Motor neuron (in vitro differentiated cells): ENCODE data around the gene CARD8. TPM values are rescaled to one million over a fixed set of nuclear protein-coding genes. Genes with fewer than 3 reads are reported as not detected.

Experiments
- ATAC-seq, 8 experiments: fragments of 200-7000 bp; cut with Tn5 transposase; replicated peaks in 6 of 8; 2 replicates each; pipeline ENCODE4 v1.8.0; 2021; ENCODE audit warnings: mild to moderate bottlenecking in 8 of 8, moderate library complexity in 8 of 8
- H3K27ac ChIP-seq, 2 donors: fragments of 250-450 bp; sonication (Bioruptor Pico); 2 replicates each; pipeline ENCODE4 v1.9.0; 2021; ENCODE audit warnings: antibody characterized with exemption in 2 of 2, mild to moderate bottlenecking in 2 of 2, moderate library complexity in 1 of 2
- H3K4me1 ChIP-seq, 2 donors: fragments of 250-450 bp; sonication (Bioruptor Pico); replicated peaks in 1 of 2; 2 replicates each; pipeline ENCODE4 v1.6.1; 2021; ENCODE audit warnings: antibody characterized with exemption in 2 of 2, mild to moderate bottlenecking in 2 of 2, moderate library complexity in 1 of 2
- H3K4me3 ChIP-seq, 5 donors: fragments of 250-450 bp; sonication (Bioruptor Pico); 2 replicates each; pipeline ENCODE4 v1.9.0; 2021; ENCODE audit warnings: antibody characterized with exemption in 5 of 5, mild to moderate bottlenecking in 5 of 5, moderate library complexity in 4 of 5
- WGBS, 10 experiments: fragments of 450-650 bp; shearing (Covaris generic); methylation state at CpG; one replicate each; pipeline ENCODE4 v1.0.0; 2022; 5-methylcytosine and 5-hydroxymethylcytosine counted together
- in situ Hi-C, 9 experiments: fragments of 400-800 bp; cut with MboI; loops; one replicate each; pipeline ENCODE4 v1.15.0; 2021; ENCODE audit warnings: low sequenced_read_pairs in 9 of 9, low pct_unique_long_range_greater_than_20kb in 2 of 9; ENCODE audit not compliant: unreplicated experiment in 9 of 9
- total RNA-seq, 8 experiments: library from RNA; unstranded; fragments of 300-600 nt; gene quantifications; 2 replicates each; pipeline versions ENCODE4 v1.2.3 to v1.2.4, GENCODE V29; 2022

The CARD8 gene
- total RNA-seq, 8 experiments from 2014 or later: 12.3 to 35.1 (median 16.8) TPM

DNA sequence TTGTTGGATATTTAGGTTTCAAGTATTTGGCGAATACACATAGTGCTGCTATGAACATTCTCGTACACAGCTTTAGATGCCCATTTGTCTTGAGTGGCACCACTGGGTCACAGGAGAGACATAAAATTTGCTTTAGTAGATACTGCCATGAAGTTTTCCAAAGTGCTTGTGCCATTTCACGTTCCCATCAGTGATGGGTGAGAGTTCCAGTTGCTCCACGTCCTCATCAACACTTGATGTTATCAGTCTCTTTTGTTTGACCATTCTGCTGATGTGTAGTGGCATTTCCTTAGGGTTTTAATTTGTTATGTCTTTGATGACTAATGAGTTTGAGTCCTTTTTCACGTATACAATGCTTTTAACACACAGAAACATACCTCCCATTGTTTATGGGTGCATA lies 74.2 kb downstream of the CARD8 start:
- Histone ChIP-seq H3K27ac (no peak overlapping the region), H3K4me3 (no peak overlapping the region), H3K4me1 (no peaks in the 10 kb centered on the region)
- in situ Hi-C loops: no loop called here
- WGBS, 10 experiments: 80 to 100% (median 97%) methylated on average over 1 to 5 of the region's 5 CpGs
- ATAC-seq: no peak

DNA sequence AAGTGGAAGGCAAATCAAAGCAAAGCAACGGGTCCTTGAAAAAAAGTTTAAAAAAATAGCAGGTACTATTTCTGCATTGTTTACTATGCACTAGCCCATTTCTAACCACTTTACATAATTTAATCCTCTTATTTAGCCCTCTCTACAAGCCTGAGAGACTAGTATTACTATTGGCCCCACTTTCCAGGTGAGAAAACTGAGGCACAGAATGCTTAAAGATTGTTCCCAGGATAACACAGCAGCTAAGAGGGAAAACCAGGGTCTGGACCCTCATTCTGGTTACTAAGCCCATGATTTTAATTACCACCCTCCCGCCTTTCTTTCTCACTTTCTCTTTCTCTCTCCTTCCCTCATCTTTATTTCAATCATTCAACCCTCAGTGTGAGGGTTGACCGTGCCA lies 79.5 kb downstream of the CARD8 start:
- in situ Hi-C loops: no loop called here

DNA sequence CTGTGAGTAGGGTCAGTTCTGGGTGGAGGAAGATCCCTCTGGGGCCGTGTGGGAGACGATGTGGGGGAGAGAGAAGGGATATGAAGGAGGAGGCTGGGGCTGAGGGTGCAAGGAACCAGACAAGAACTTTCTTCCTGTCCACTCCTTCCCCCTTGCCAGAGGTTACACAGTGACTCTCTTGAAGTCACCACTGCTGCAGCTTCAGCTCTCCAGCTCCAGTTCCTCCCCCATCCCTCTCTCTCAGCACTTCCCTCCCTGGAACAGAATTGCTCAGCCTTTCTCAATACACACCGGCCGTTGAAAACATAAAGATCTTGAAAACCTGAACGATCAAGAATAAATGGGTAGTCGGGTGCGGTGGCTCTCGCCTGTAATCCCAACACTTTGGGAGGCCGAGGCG lies 80.1 kb downstream of the CARD8 start:
- in situ Hi-C loops: no loop called here
- 90 to 100% (median 100%) methylated on average over 1 to 6 of the region's 10 CpGs; no CpG with 5 or more reads in 5 of the 10 experiments for WGBS, 10 experiments
- Histone ChIP-seq H3K4me3 (no peak overlapping the region), H3K27ac (no peak overlapping the region), H3K4me1 (peaks cover 3% of the 10 kb centered on the region in 2 donors)
- ATAC-seq: no peak

More for the DNA sequence above, 79.5 kb downstream of the CARD8 start:
- no peak for ATAC-seq
- Histone ChIP-seq H3K27ac (no peak overlapping the region), H3K4me1 (peaks cover under 1 to 2% of the 10 kb centered on the region in 2 donors), H3K4me3 (no peak overlapping the region)
- WGBS, 10 experiments: 57 to 100% (median 83%) methylated on average over 1 to 2 of the region's 3 CpGs; no CpG with 5 or more reads in 2 of the 10 experiments

DNA sequence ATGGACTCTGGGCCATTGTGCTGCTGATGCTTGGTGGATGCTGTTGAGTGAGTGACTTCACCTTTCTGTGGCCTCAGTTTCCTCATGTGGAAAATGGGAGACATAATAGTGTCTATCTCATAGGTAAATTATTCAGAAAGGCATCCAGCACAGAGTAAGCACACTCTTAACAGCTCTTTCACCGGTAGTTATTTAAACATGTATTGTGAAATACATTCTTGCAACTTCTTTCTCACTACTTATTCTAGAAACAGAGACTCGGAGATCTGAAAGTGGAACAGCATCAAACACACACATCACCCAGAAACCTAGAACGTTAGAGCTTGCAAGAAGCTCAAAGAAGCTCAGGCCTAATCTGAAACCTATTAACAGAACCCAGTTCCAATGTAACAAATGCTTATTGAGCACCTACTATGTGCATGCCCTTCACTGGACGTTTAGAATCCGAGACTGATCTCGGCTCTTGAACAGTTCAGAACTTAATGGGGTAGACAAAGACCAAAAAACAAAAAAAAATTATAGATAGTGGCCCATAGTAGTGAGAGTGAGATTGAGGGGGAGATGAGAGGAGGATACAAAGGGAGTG lies 81.2 kb downstream of the CARD8 start:
- in situ Hi-C loops: loop anchor here in 3 of 9 experiments (25.0 kb wide), 1 partner anchor 212 kb away; no protein-coding TSS in a partner anchor
- Histone ChIP-seq H3K4me1 (peaks cover 3% of the 10 kb centered on the region in 2 donors), H3K27ac (no peak overlapping the region), H3K4me3 (no peak overlapping the region)
- ATAC-seq: no peak
- WGBS, 10 experiments: 50 to 100% (median 92%) methylated on average over 1 to 6 of the region's 6 CpGs; no CpG with 5 or more reads in 1 of the 10 experiments

DNA sequence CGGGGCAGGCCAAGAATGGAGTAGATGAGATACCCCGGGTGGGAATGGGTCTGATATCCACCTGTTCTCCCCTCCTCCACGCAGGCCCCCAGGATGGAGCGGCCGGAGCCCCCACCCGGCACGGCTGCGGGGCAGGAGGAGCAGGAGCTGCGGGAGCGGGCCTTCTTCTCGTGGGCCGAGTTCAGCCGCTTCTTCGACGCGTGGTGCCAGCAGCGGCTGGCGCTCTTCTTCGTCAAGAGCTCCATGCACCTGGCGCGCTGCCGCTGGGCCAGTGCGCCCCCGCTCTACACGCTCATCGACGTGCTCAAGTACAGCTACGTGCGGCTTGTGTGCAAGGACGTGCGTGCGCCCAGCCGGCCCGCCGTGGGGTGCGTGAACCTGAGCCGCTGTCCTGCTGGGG lies 84.0 kb downstream of the CARD8 start:
- 8 to 92% (median 81%) methylated on average over 1 to 10 of the region's 37 CpGs; no CpG with 5 or more reads in 5 of the 10 experiments for WGBS, 10 experiments
- in situ Hi-C loops: loop anchor here in 3 of 9 experiments (25.0 kb wide), 1 partner anchor 209 kb away; no protein-coding TSS in a partner anchor
- no peak for ATAC-seq
- Histone ChIP-seq H3K4me3 (no peak overlapping the region), H3K4me1 (peaks cover 8% of the 10 kb centered on the region in 2 donors), H3K27ac (no peak overlapping the region)

DNA sequence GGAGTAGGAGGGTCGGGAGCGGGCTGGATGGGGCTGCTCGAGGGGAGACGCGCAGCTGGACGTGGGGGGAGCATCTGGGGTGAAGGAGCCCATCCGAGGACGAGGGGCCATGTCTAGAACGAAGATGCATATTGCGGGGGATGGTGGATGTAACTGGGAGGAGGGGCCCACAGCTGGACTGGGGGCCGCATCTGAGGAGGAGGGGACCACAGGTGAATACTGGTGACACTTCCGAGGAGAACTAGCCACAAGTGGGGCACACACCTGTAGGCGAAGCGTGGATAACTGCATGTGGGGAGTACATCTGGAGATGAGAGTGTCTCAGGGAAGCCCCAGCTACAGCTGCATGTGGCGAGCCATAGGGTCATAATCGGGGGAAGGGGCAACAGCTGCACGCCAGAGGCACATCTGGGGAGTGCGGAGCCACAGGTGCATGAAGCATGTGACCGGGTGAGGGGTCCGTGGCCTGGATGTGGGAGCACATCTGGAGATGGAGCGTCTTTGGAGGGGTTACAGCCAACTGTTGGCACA lies 84.8 kb downstream of the CARD8 start:
- in situ Hi-C loops: loop anchor here in 3 of 9 experiments (25.0 kb wide), 1 partner anchor 209 kb away; no protein-coding TSS in a partner anchor
- peak overlapping the region; percentile 58 to 77 (median 68) for H3K4me3 ChIP-seq
- H3K27ac ChIP-seq: peak overlapping the region; percentile 91 to 94
- 0 to 10% (median 5%) methylated on average over 1 to 2 of the region's 21 CpGs; no CpG with 5 or more reads in 6 of the 10 experiments for WGBS, 10 experiments
- ATAC-seq: peak in 4 of 8 experiments; percentile 1 to 9 (median 3)
- H3K4me1 ChIP-seq: peaks cover 8% of the 10 kb centered on the region in 2 donors

DNA sequence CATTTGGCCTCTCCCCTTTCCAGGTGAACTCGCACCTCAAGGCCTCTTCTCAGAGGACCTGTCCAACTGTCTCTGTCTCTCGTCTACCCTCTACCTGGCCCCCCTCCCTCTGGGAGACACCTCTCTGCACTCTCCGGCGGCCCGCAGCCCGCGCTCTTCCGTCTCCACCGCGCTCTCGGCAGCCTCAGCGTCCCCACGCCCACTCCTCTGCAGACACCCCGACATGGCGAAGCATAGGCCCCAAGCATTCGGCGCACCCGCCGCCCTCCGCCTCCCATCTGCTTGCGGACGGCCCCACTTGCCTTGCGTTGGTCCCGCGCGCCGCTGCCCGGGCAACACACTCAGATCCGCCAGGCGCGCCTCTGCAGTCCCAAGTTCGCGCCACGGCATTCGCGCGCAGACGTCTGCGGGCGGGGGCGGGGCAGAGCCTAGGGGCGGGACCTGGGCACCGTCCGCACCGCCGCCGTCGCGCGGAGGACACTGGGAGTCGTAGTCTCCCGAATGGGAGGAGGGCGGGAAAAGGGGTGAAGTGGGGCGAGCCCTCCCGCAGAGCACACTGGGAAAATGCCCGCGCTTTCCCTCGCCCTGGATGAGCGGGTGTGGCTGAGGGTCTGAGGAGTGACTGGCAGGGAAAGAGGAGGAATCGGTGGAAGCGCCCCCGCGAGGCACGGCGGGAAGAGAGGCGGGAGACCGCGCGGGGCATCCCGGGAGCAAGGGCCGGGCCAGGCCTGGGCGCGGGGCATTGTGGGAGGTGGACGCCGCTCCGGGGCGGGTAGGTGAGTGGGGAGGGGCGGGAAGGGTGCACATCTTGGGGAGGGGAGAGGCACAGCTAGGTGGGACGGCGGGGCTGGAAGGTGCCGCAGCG lies 85.5 kb downstream of the CARD8 start, which contains the start of the genes LIG1 and ZSWIM9:
TSS of gene LIG1 (minus strand) at position 406 of the 865 bp plus-strand sequence. CDS start 4,778 bp downstream, outside the sequence.
TSS of gene ZSWIM9 (plus strand) at position 742 of the 865 bp plus-strand sequence. CDS start 1,123 bp downstream, outside the sequence.
- in situ Hi-C loops: loop anchor here in 3 of 9 experiments (25.0 kb wide), 1 partner anchor 208 kb away; no protein-coding TSS in a partner anchor
- peaks cover 8% of the 10 kb centered on the region in 2 donors for H3K4me1 ChIP-seq
- ATAC-seq: peak; percentile 87 to 94 (median 90)
- peak within 1 kb of the TSS; percentile 58 to 77 (median 68) for H3K4me3 ChIP-seq
- WGBS, 10 experiments: 0% methylated on average over 1 to 2 of the region's 82 CpGs; no CpG with 5 or more reads in 7 of the 10 experiments
- H3K27ac ChIP-seq: peak within 1 kb of the TSS; percentile 91 to 94

DNA sequence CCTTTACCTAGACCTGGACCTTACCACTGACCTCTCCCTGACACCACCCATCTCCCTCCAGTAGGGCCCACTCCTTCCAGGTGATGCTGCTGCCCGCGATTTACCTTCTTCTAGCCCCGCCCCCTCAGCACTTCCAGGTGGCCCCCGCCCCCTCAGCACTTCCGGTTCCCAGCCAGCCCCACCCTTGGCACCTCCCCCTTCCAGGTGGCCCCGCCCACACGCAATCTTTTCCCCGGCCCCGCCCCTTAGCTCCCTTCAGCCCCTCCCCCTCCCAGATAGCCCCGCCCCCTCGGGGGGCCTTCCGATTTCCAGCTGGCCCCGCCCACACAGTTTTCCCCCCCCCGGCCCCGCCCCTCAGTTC lies 86.2 kb downstream of the CARD8 start:
- in situ Hi-C loops: loop anchor here in 3 of 9 experiments (25.0 kb wide), 1 partner anchor 207 kb away; no protein-coding TSS in a partner anchor
- 0% methylated on average over 1 of the region's 15 CpGs; no CpG with 5 or more reads in 9 of the 10 experiments for WGBS, 10 experiments
- H3K4me1 ChIP-seq: peaks cover 8% of the 10 kb centered on the region in 2 donors
- peak in 7 of 8 experiments; percentile 0 to 7 (median 2) for ATAC-seq
- H3K4me3 ChIP-seq: peak overlapping the region; percentile 58 to 77 (median 68)
- H3K27ac ChIP-seq: peak overlapping the region in 1 of 2 donors; percentile 26

DNA sequence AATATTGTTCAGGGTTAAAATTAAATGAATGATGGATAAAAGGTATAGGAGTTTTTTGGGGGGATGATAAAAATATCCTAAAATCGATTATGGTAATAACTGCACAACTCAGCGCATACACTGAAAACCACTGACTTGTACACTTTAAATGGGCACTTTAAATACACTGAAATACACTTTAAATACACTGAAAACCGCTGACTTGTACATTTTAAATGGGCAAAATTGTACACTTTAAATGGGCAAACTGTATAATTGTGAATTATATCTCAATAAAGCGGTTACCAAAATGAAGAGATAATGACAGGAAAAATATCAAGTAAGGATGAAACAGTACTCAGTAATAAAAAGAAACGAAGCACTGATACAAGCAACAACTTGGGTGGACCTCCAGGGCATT lies 87.0 kb downstream of the CARD8 start:
- ATAC-seq: no peak
- in situ Hi-C loops: loop anchor here in 3 of 9 experiments (25.0 kb wide), 1 partner anchor 206 kb away; no protein-coding TSS in a partner anchor
- no peak overlapping the region for H3K27ac ChIP-seq
- no peak overlapping the region for H3K4me3 ChIP-seq
- H3K4me1 ChIP-seq: peaks cover 8% of the 10 kb centered on the region in 2 donors
- 68 to 100% (median 83%) methylated on average over 2 to 5 of the region's 5 CpGs for WGBS, 10 experiments

DNA sequence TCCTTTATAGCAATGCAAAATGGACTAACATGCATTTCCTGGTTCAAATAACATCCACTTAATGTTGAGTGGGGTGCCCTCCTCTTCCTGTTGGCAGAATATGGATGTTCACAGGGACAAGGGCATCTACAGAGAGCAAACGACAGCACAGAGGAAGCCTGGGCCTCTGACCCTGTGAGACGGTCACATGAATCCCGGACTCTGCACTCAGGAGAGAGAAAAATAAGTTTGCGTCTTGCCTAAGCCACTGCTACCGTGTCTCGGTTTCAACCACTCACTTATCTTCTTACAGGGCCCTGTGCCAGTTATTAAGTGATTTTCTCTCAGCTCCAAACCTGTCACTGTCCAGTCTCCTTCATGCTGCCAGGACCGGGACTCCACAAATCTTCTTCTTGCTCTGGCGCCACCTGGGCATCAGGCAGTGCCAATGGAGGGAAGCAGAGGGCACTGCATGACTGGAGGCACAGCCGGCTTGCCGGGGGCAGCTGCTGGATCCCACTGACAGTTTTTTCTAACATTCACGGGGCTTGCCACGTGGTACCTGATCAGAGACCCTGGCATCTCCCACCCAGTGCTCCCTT lies 97.4 kb downstream of the CARD8 start:
- 67 to 100% (median 94%) methylated on average over 1 to 10 of the region's 12 CpGs; no CpG with 5 or more reads in 1 of the 10 experiments for WGBS, 10 experiments

More for the DNA sequence above, 97.4 kb downstream of the CARD8 start:
- Histone ChIP-seq H3K27ac (no peak overlapping the region), H3K4me1 (no peaks in the 10 kb centered on the region), H3K4me3 (no peak overlapping the region)
- in situ Hi-C loops: loop anchor here in 3 of 9 experiments (25.0 kb wide), 1 partner anchor 196 kb away; no protein-coding TSS in a partner anchor
- ATAC-seq: no peak
